ENCODE measurements around the gene PLEKHH2.

Gene PLEKHH2

GRCh38 chr2:43737097-43737854 is 100.2 kb downstream of the PLEKHH2 start:
- no peak for TF ChIP-seq CTCF (conservative IDR thresholded peaks at IDR 0.05)
- TF ChIP-seq ZFX (IDR thresholded peaks at IDR 0.05) = no peak
- H3K27ac ChIP-seq = no peak overlapping the region

GRCh38 chr2:43737855-43738254 is 100.8 kb downstream of the PLEKHH2 start:
- TF ChIP-seq ZFX (IDR thresholded peaks at IDR 0.05) = no peak
- no peak for TF ChIP-seq CTCF (conservative IDR thresholded peaks at IDR 0.05)
- H3K27ac ChIP-seq = no peak overlapping the region

- TF ChIP-seq ZFX (IDR thresholded peaks at IDR 0.05) = no peak
- no peak for TF ChIP-seq CTCF (conservative IDR thresholded peaks at IDR 0.05)
- no peak overlapping the region for H3K27ac ChIP-seq
These were observed 101.2 kb downstream of the PLEKHH2 start for GRCh38 chr2:43738257-43738656.

GRCh38 chr2:43743706-43744105 is 106.6 kb downstream of the PLEKHH2 start:
- TF ChIP-seq ZFX (IDR thresholded peaks at IDR 0.05) = no peak
- no peak for TF ChIP-seq CTCF (conservative IDR thresholded peaks at IDR 0.05)
- no peak overlapping the region for H3K27ac ChIP-seq

GRCh38 chr2:43745457-43745856 is 108.4 kb downstream of the PLEKHH2 start:
- TF ChIP-seq CTCF (conservative IDR thresholded peaks at IDR 0.05) = no peak
- TF ChIP-seq ZFX (IDR thresholded peaks at IDR 0.05) = no peak
- H3K27ac ChIP-seq = no peak overlapping the region

GRCh38 chr2:43748333-43748732 is 111.3 kb downstream of the PLEKHH2 start:
- TF ChIP-seq ZFX (IDR thresholded peaks at IDR 0.05) = no peak
- no peak for TF ChIP-seq CTCF (conservative IDR thresholded peaks at IDR 0.05)
- no peak overlapping the region for H3K27ac ChIP-seq

- TF ChIP-seq ZFX (IDR thresholded peaks at IDR 0.05) (no peak), CTCF (conservative IDR thresholded peaks at IDR 0.05) (no peak)
- H3K27ac ChIP-seq = no peak overlapping the region
These were observed 112.5 kb downstream of the PLEKHH2 start for GRCh38 chr2:43749583-43749982.

Data from C4-2B (cell line).